Fibroblast of lung (primary cell): Measurements from ENCODE around the gene COPRS. TPM values are rescaled to one million over a fixed set of nuclear protein-coding genes. Genes with fewer than 3 reads are reported as not detected.

Experiments used
- DNase-seq, 2 donors: peaks; one replicate each; pipeline versions ENCODE4 v3.0.0 to v3.0.0-alpha.2; 2010; ENCODE audit warnings: low read depth in 2 of 2
- H2AFZ ChIP-seq: 2 replicates; pipeline ENCODE4 v1.5.1; 2012; ENCODE audit warnings: low read length, control low read depth, inconsistent platforms
- H3K27ac ChIP-seq: 2 replicates; pipeline ENCODE4 v1.5.1; 2011; ENCODE audit warnings: low read length, control low read depth; ENCODE audit not compliant: insufficient read depth
- H3K27me3 ChIP-seq: 2 replicates; pipeline ENCODE4 v1.5.1; 2011; ENCODE audit warnings: mild to moderate bottlenecking, low read length; ENCODE audit not compliant: control insufficient read depth, insufficient read depth
- H3K36me3 ChIP-seq: 2 replicates; pipeline ENCODE4 v1.5.1; 2011; ENCODE audit warnings: low read length; ENCODE audit not compliant: control insufficient read depth, insufficient read depth
- H3K4me1 ChIP-seq: 2 replicates; pipeline ENCODE4 v1.5.1; 2011; ENCODE audit warnings: low read length; ENCODE audit not compliant: control insufficient read depth, insufficient read depth; ENCODE audit errors: extremely low read depth
- H3K4me2 ChIP-seq: 2 replicates; pipeline ENCODE4 v1.5.1; 2011; ENCODE audit warnings: low read length, control low read depth; ENCODE audit not compliant: insufficient read depth; ENCODE audit errors: extremely low read depth
- H3K4me3 ChIP-seq, 4 experiments: fragments of 200-600 bp in 1 of 4; sonication (generic) in 1 of 4; replicated peaks in 1 of 4; 2 replicates each; pipeline ENCODE4 v1.5.1; 2011 to 2016; ENCODE audit warnings: low read length in 4 of 4, low read depth in 3 of 4, mild to moderate bottlenecking in 3 of 4, control low read depth in 2 of 4, inconsistent platforms in 1 of 4, mixed read lengths in 1 of 4; ENCODE audit not compliant: insufficient read depth in 1 of 4; ENCODE audit errors: control extremely low read depth in 1 of 4
- H3K79me2 ChIP-seq: 2 replicates; pipeline ENCODE4 v1.5.1; 2012; ENCODE audit warnings: mild to moderate bottlenecking, low read length, inconsistent platforms; ENCODE audit not compliant: control insufficient read depth, insufficient read depth
- H3K9ac ChIP-seq: 2 replicates; pipeline ENCODE4 v1.5.1; 2011; ENCODE audit warnings: mild to moderate bottlenecking, low read length, control low read depth; ENCODE audit not compliant: insufficient read depth
- H3K9me3 ChIP-seq: 2 replicates; pipeline ENCODE4 v1.5.1; 2012; ENCODE audit warnings: low read depth, low read length; ENCODE audit not compliant: control insufficient read depth, insufficient read depth
- H4K20me1 ChIP-seq: 2 replicates; pipeline ENCODE4 v1.5.1; 2011; ENCODE audit warnings: low read length; ENCODE audit not compliant: control insufficient read depth, insufficient read depth; ENCODE audit errors: extremely low read depth
- EZH2 ChIP-seq: IDR thresholded peaks from 2 replicates; pipeline ENCODE4 v1.5.1; 2012; ENCODE audit warnings: low read length, control low read depth, mild to moderate bottlenecking; ENCODE audit errors: missing control alignments
- polyA plus RNA-seq, 2 donors: library from polyadenylated mRNA; depleted of rRNA in 1 of 2; stranded (reverse) in 1 of 2; unstranded in 1 of 2; fragments of >200 nt; gene quantifications; 2 replicates each; pipeline ENCODE4 v1.2.1, GENCODE V29; 2011 to 2012; ENCODE audit warnings: missing spikeins in 1 of 2
- total RNA-seq: library from RNA; depleted of rRNA; stranded (reverse); fragments of >200 nt; gene quantifications from 2 replicates; pipeline ENCODE4 v1.2.1, GENCODE V29; 2014
- TF ChIP-seq, protein P1 (sequence below), 2 donors: IDR thresholded peaks in 1 of 2; conservative IDR thresholded peaks in 1 of 2; 1 replicate in 1 of 2; 2 replicates in 1 of 2; pipeline ENCODE4 v1.5.1; 2011 to 2012; ENCODE audit warnings: low read length in 2 of 2, control low read depth in 1 of 2, inconsistent platforms in 1 of 2, low read depth in 1 of 2, mild to moderate bottlenecking in 1 of 2

COPRS gene
- total and polyA plus RNA-seq, 2 donors (not counting 1 experiment from before 2014, with no cell fraction given), result 97.9 to 98.7 TPM

DNA sequence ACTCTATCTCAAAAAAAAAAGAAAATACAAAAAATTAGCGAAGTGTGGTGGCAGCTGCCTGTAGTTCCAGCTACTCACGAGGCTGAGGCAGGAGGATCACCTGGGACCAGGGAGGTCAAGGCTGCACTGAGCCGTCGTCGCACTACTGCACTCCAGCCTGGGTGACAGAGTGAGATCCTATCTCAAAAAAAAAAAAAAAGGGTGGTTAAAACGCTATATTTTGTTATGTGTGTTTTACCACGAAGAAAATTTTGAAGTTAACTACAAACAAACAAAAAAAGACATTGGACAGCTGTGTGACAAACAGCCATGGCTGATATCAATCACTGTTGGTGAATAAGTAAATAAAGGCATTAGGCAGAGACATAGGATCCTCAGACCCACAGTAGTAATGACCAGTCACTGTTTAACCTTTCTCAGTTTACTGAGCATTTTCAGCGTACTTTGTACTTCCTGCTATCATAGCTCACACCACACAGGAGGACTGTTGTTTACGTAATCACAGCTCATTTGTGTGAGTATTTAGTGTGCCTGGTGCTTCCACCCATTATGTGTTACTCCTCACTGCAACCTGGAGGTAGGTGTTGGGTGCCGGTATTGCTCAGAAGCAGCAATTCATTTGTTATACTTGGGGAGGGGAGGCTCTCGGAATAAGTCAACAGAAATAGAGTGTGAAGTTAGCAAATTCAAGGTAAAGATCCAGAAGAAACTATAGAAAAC, 55.4 kb downstream of the COPRS start:
- no peaks in the 10 kb centered on the region for H4K20me1 ChIP-seq
- no peak overlapping the region for H3K9ac ChIP-seq
- H3K4me2 ChIP-seq, result no peak overlapping the region
- H3K27me3 ChIP-seq, result no peaks in the 10 kb centered on the region
- DNase-seq, result no peak
- H3K4me3 ChIP-seq, result no peak overlapping the region
- no peaks in the 10 kb centered on the region for H3K9me3 ChIP-seq
- H3K4me1 ChIP-seq, result no peaks in the 10 kb centered on the region
- H3K36me3 ChIP-seq, result no peaks in the 10 kb centered on the region
- H3K27ac ChIP-seq, result no peak overlapping the region
- H3K79me2 ChIP-seq, result no peaks in the 10 kb centered on the region
- peak overlapping the region; percentile 3 for H2AFZ ChIP-seq
- TF ChIP-seq, protein P1, sequence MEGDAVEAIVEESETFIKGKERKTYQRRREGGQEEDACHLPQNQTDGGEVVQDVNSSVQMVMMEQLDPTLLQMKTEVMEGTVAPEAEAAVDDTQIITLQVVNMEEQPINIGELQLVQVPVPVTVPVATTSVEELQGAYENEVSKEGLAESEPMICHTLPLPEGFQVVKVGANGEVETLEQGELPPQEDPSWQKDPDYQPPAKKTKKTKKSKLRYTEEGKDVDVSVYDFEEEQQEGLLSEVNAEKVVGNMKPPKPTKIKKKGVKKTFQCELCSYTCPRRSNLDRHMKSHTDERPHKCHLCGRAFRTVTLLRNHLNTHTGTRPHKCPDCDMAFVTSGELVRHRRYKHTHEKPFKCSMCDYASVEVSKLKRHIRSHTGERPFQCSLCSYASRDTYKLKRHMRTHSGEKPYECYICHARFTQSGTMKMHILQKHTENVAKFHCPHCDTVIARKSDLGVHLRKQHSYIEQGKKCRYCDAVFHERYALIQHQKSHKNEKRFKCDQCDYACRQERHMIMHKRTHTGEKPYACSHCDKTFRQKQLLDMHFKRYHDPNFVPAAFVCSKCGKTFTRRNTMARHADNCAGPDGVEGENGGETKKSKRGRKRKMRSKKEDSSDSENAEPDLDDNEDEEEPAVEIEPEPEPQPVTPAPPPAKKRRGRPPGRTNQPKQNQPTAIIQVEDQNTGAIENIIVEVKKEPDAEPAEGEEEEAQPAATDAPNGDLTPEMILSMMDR (conservative IDR thresholded peaks at IDR 0.05 in 1 of 2, IDR thresholded peaks at IDR 0.05 in 1 of 2; ENCODE audit: low read depth in 1 of 2, low read length in 2 of 2), result no peak
- TF ChIP-seq EZH2, result no peak

DNA sequence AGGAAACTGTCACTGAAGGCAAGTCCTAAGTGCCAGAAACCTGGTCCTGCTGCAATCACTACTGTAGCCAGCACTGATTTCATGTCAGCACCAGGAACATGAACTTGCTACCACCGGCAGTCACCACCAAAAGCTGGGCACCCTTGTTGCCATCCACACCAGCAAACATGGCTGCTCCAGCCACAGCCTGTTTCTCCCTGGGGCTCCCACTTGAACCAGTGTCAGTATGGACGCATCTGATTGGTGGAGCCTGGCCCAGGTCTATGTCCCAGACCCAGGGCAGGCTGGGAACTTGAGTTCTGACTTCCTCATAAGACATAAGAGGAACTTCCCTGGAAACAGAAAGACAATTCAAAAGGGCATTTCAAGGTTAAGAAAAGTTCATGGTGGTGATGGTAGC, 56.5 kb downstream of the COPRS start:
- TF ChIP-seq EZH2, result no peak
- TF ChIP-seq, protein P1 (conservative IDR thresholded peaks at IDR 0.05 in 1 of 2, IDR thresholded peaks at IDR 0.05 in 1 of 2; ENCODE audit: low read depth in 1 of 2, low read length in 2 of 2), result no peak
- no peaks in the 10 kb centered on the region for H3K9me3 ChIP-seq
- H3K4me2 ChIP-seq, result no peak overlapping the region
- no peak for DNase-seq
- H3K4me3 ChIP-seq, result no peak overlapping the region
- H3K4me1 ChIP-seq, result no peaks in the 10 kb centered on the region
- H3K79me2 ChIP-seq, result no peaks in the 10 kb centered on the region
- H4K20me1 ChIP-seq, result no peaks in the 10 kb centered on the region
- no peaks in the 10 kb centered on the region for H3K27me3 ChIP-seq
- no peak overlapping the region for H3K9ac ChIP-seq
- no peak overlapping the region for H3K27ac ChIP-seq
- no peak overlapping the region for H2AFZ ChIP-seq
- no peaks in the 10 kb centered on the region for H3K36me3 ChIP-seq

Other genes with a start within 250 kb of the COPRS start
- 23.3 and 24.4 TPM in 2 replicates for gene UTP6, start 42.5 kb upstream of the COPRS start, total RNA-seq
- gene UTP6, start 42.5 kb upstream of the COPRS start, polyA plus RNA-seq, result 33.5 and 38.8 TPM in 2 replicates
- 18.7 and 26.1 TPM in 2 replicates for gene SUZ12, start 77.8 kb upstream of the COPRS start, total RNA-seq
- 26.4 and 30.3 TPM in 2 replicates for gene SUZ12, start 77.8 kb upstream of the COPRS start, polyA plus RNA-seq
- 13.1 and 25.6 TPM in 2 replicates for gene LRRC37B, start 148.1 kb upstream of the COPRS start, total RNA-seq
- 8.1 and 9.9 TPM in 2 replicates for gene LRRC37B, start 148.1 kb upstream of the COPRS start, polyA plus RNA-seq